ENCODE data around the gene APOH.

APOH gene

GRCh38 chr17:66210208-66210574 lies 19.0 kb downstream of the APOH start:
- no peak for TF ChIP-seq ZFX (IDR thresholded peaks at IDR 0.05; ENCODE audit: borderline replicate concordance)
- no peak for TF ChIP-seq CTCF (IDR thresholded peaks at IDR 0.05)
- no peak overlapping the region for H3K27ac ChIP-seq

GRCh38 chr17:66207936-66208335 lies 21.3 kb downstream of the APOH start:
- TF ChIP-seq ZFX (IDR thresholded peaks at IDR 0.05; ENCODE audit: borderline replicate concordance), result no peak
- no peak for TF ChIP-seq CTCF (IDR thresholded peaks at IDR 0.05)
- H3K27ac ChIP-seq, result no peak overlapping the region

- TF ChIP-seq CTCF (IDR thresholded peaks at IDR 0.05) (no peak), ZFX (IDR thresholded peaks at IDR 0.05; ENCODE audit: borderline replicate concordance) (no peak)
Measured at GRCh38 chr17:66203274-66204015, 25.8 kb downstream of the APOH start.

GRCh38 chr17:66200685-66201092 lies 28.5 kb downstream of the APOH start:
- peak; percentile 87 for TF ChIP-seq CTCF (IDR thresholded peaks at IDR 0.05)
- TF ChIP-seq ZFX (IDR thresholded peaks at IDR 0.05; ENCODE audit: borderline replicate concordance), result no peak
- no peak overlapping the region for H3K27ac ChIP-seq

More at GRCh38 chr17:66203274-66204015, 25.8 kb downstream of the APOH start:
- no peak overlapping the region for H3K27ac ChIP-seq

- H3K27ac ChIP-seq, result no peak overlapping the region
Measured at GRCh38 chr17:66198242-66198641, 31.0 kb downstream of the APOH start.

GRCh38 chr17:66192378-66192687 lies 36.9 kb downstream of the APOH start:
- peak overlapping the region; percentile 16; the same call in 1 of the 2 replicates for H3K27ac ChIP-seq
- TF ChIP-seq ZFX (IDR thresholded peaks at IDR 0.05; ENCODE audit: borderline replicate concordance) (no peak), CTCF (IDR thresholded peaks at IDR 0.05) (no peak)

More at GRCh38 chr17:66198242-66198641, 31.0 kb downstream of the APOH start:
- TF ChIP-seq ZFX (IDR thresholded peaks at IDR 0.05; ENCODE audit: borderline replicate concordance) (no peak), CTCF (IDR thresholded peaks at IDR 0.05) (no peak)

- TF ChIP-seq CTCF (IDR thresholded peaks at IDR 0.05), result no peak
- no peak for TF ChIP-seq ZFX (IDR thresholded peaks at IDR 0.05; ENCODE audit: borderline replicate concordance)
- H3K27ac ChIP-seq, result peak within 1 kb of the TSS; percentile 48
Measured at GRCh38 chr17:66191593-66192377, 37.4 kb downstream of the APOH start, which contains the start of gene CEP112. Gene CEP112 (minus strand): TSS chr17:66192133.
